ENCODE results near the gene MVB12B. TPM values are rescaled to one million over a fixed set of nuclear protein-coding genes. Genes with fewer than 3 reads are reported as not detected.

The MVB12B gene
- total RNA-seq, 1 experiment from 2014 or later, result 10.9 TPM

GRCh38 chr9:126293522-126293889, 33.1 kb upstream of the MVB12B start:
- H2AFZ ChIP-seq (ENCODE audit: low read depth, low read length, poor library complexity, severe bottlenecking), result no peak overlapping the region
- ChIA-PET CTCF (interaction anchor here (0.6 to 2.8 kb wide), 5 partner anchors 9 to 886 kb away, joined by 3 to 12 read pairs (median 4); no protein-coding TSS in a partner anchor), RAD21 (ENCODE audit: low non-redundant PET in 1 of 2, low total read pairs in 2 of 2, uncharacterized antibody in 2 of 2, unreplicated experiment in 2 of 2) (no interaction called here), POLR2A (no interaction called here)
- H3K9me3 ChIP-seq (ENCODE audit: control insufficient read depth in 1 of 2, insufficient read depth in 1 of 2, low read depth in 1 of 2, low read length in 2 of 2), result no peaks in the 10 kb centered on the region
- peak; percentile 54 for ATAC-seq
- no peak for DNase-seq (ENCODE audit: low read depth, low spot score)
- no peaks in the 10 kb centered on the region for H4K20me1 ChIP-seq (ENCODE audit: insufficient read depth)
- intact Hi-C loops (cut with micrococcal nuclease), result no loop called here
- H3K27ac ChIP-seq (ENCODE audit: low read depth, low read length), result no peak overlapping the region
- H3K4me1 ChIP-seq (ENCODE audit: control insufficient read depth in 1 of 2, insufficient read depth in 2 of 2, low read length in 2 of 2), result peaks cover 8 to 21% of the 10 kb centered on the region in 2 experiments; a peak in 2 of 4 replicates
- no peaks in the 10 kb centered on the region for H3K27me3 ChIP-seq (ENCODE audit: insufficient read depth, low read length)
- H3K36me3 ChIP-seq (ENCODE audit: control insufficient read depth in 1 of 2, insufficient read depth in 2 of 2, low read length in 2 of 2), result no peaks in the 10 kb centered on the region
- H3K79me2 ChIP-seq (ENCODE audit: insufficient read depth, low read length), result no peaks in the 10 kb centered on the region
- H3K4me3 ChIP-seq (replicated peaks in 1 of 2; ENCODE audit: low read depth in 1 of 2, low read length in 2 of 2), result no peak overlapping the region
- no TSS peak for BruUV-seq (replicated peaks)
- no peak overlapping the region for H3K4me2 ChIP-seq (ENCODE audit: low read length)
- no peak for TF ChIP-seq TCF7L2 (IDR thresholded peaks at IDR 0.05; ENCODE audit: borderline replicate concordance, extremely low read depth, insufficient read depth, insufficient read length)
- TF ChIP-seq RAD21 (IDR thresholded peaks at IDR 0.05; ENCODE audit: low read depth), result peak; percentile 19; the same call in 1 of the 2 replicates
- peak in 2 of 3 experiments; percentile 68 to 71; a peak in 4 of 6 replicates for TF ChIP-seq CTCF (IDR thresholded peaks at IDR 0.05 in 2 of 3, conservative IDR thresholded peaks at IDR 0.05 in 1 of 3; ENCODE audit: borderline replicate concordance in 1 of 3, insufficient read depth in 1 of 3, low read depth in 2 of 3, low read length in 2 of 3)
- H3K9me2 ChIP-seq (ENCODE audit: insufficient read depth), result no peaks in the 10 kb centered on the region
- H3K9ac ChIP-seq (ENCODE audit: low read length), result no peak overlapping the region

- DNase-seq (ENCODE audit: low read depth, low spot score) (no peak), ATAC-seq (no peak)
- Histone ChIP-seq H3K9ac (ENCODE audit: low read length) (no peak overlapping the region), H3K27ac (ENCODE audit: low read depth, low read length) (no peak overlapping the region), H4K20me1 (ENCODE audit: insufficient read depth) (no peaks in the 10 kb centered on the region), H3K36me3 (ENCODE audit: control insufficient read depth in 1 of 2, insufficient read depth in 2 of 2, low read length in 2 of 2) (no peaks in the 10 kb centered on the region), H3K4me2 (ENCODE audit: low read length) (no peak overlapping the region), H3K9me2 (ENCODE audit: insufficient read depth) (no peaks in the 10 kb centered on the region), H3K9me3 (ENCODE audit: control insufficient read depth in 1 of 2, insufficient read depth in 1 of 2, low read depth in 1 of 2, low read length in 2 of 2) (no peaks in the 10 kb centered on the region), H3K4me3 (replicated peaks in 1 of 2; ENCODE audit: low read depth in 1 of 2, low read length in 2 of 2) (no peak overlapping the region), H3K4me1 (ENCODE audit: control insufficient read depth in 1 of 2, insufficient read depth in 2 of 2, low read length in 2 of 2) (peaks cover 8 to 21% of the 10 kb centered on the region in 2 experiments; a peak in 2 of 4 replicates), H3K27me3 (ENCODE audit: insufficient read depth, low read length) (no peaks in the 10 kb centered on the region), H3K79me2 (ENCODE audit: insufficient read depth, low read length) (no peaks in the 10 kb centered on the region), H2AFZ (ENCODE audit: low read depth, low read length, poor library complexity, severe bottlenecking) (no peak overlapping the region)
- no TSS peak for BruUV-seq (replicated peaks)
- ChIA-PET POLR2A (no interaction called here), RAD21 (ENCODE audit: low non-redundant PET in 1 of 2, low total read pairs in 2 of 2, uncharacterized antibody in 2 of 2, unreplicated experiment in 2 of 2) (no interaction called here), CTCF (interaction anchor here (1.5 to 2.8 kb wide), 2 partner anchors 8 to 104 kb away, joined by 3 to 12 read pairs; no protein-coding TSS in a partner anchor)
- intact Hi-C loops (cut with micrococcal nuclease), result no loop called here
- TF ChIP-seq CBX3 (IDR thresholded peaks at IDR 0.05; ENCODE audit: low read depth) (no peak), EZH2 (IDR thresholded peaks at IDR 0.05) (no peak), ZNF274 (IDR thresholded peaks at IDR 0.05; ENCODE audit: low read depth, low read length) (no peak), TCF7L2 (IDR thresholded peaks at IDR 0.05; ENCODE audit: borderline replicate concordance, extremely low read depth, insufficient read depth, insufficient read length) (no peak), SP1 (IDR thresholded peaks at IDR 0.05; ENCODE audit: low read depth) (no peak), JUND (IDR thresholded peaks at IDR 0.05) (no peak), ZBTB33 (IDR thresholded peaks at IDR 0.05; ENCODE audit: extremely low read depth, insufficient replicate concordance, low read length) (no peak), REST (IDR thresholded peaks at IDR 0.05; ENCODE audit: low read depth) (no peak)
Observed at GRCh38 chr9:126294331-126295081, 32.1 kb upstream of the MVB12B start.

Measured in HCT116 (cell line).